ENCODE results near the gene GIT2. TPM values are rescaled to one million over a fixed set of nuclear protein-coding genes. Genes with fewer than 3 reads are reported as not detected.
A peak's percentile ranks its signal among the peaks of the same experiment; 100 is the strongest.

The GIT2 gene
- total RNA-seq, 1 donor from 2014 or later: 50.5 TPM

GRCh38 chr12:110024051-110024450, 27.9 kb upstream of the GIT2 start:
- H3K27ac ChIP-seq (replicated peaks): peak overlapping the region; percentile 67
- peaks cover 29% of the 10 kb centered on the region for H3K4me1 ChIP-seq
- H3K4me3 ChIP-seq: no peak overlapping the region
- no peaks in the 10 kb centered on the region for H3K9me3 ChIP-seq (replicated peaks)
- H3K27me3 ChIP-seq (ENCODE audit: low read depth): no peaks in the 10 kb centered on the region
- intact Hi-C loops (cut with micrococcal nuclease): no loop called here
- TF ChIP-seq, protein P1, sequence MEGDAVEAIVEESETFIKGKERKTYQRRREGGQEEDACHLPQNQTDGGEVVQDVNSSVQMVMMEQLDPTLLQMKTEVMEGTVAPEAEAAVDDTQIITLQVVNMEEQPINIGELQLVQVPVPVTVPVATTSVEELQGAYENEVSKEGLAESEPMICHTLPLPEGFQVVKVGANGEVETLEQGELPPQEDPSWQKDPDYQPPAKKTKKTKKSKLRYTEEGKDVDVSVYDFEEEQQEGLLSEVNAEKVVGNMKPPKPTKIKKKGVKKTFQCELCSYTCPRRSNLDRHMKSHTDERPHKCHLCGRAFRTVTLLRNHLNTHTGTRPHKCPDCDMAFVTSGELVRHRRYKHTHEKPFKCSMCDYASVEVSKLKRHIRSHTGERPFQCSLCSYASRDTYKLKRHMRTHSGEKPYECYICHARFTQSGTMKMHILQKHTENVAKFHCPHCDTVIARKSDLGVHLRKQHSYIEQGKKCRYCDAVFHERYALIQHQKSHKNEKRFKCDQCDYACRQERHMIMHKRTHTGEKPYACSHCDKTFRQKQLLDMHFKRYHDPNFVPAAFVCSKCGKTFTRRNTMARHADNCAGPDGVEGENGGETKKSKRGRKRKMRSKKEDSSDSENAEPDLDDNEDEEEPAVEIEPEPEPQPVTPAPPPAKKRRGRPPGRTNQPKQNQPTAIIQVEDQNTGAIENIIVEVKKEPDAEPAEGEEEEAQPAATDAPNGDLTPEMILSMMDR (IDR thresholded peaks at IDR 0.05; ENCODE audit: borderline replicate concordance): no peak
- peaks cover 64% of the 10 kb centered on the region for H3K36me3 ChIP-seq
- DNase-seq: no peak

DNA sequence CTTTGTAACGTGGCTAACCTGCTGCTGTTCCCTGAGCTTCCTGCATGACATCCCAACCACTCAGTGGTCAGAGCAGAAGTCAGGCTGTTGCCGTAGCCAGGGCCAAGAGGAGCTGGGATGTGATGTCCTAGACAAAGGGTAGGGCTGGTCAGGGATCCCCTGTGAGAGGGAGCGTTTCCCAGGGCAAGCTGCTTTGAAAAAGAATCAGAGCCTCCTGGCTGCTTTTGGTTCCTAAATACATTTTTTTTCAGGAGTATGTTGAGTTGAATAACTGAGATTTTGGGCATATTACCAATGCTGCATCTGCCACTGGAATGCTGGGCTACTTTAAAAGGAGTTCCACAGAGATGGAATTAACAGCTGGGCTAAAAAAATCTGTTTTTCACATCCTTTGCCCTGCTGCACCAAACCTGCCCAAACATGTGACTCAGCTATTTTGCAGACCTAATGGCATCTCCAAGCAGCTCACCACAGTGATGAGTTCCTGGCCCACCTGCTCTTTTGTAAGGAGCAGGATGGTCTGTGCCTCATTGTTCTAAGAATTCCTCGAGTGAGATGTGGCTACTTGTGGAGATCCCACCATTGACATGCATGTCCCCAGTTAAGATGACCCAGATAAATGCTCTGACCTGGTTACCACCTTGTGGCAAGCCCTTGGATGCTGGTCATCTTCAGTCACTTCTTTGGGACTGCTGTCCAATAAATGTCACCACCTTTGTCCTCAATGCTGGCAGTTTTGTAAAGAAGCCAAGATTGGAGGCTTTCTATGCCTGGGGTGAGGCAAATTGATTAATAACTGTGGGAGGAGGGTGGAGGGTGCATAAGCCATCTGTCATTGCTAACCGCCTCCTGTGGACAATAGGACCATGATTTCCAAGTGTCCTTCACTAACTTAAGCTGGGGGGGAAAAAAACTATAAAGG, 27.2 kb upstream of the GIT2 start:
- H3K27ac ChIP-seq (replicated peaks): peak overlapping the region; percentile 67

GRCh38 chr12:110020956-110021355, 24.8 kb upstream of the GIT2 start:
- Histone ChIP-seq H3K9me3 (replicated peaks) (no peaks in the 10 kb centered on the region), H3K27me3 (ENCODE audit: low read depth) (no peaks in the 10 kb centered on the region), H3K4me1 (peaks cover 29% of the 10 kb centered on the region), H3K4me3 (no peak overlapping the region), H3K27ac (replicated peaks) (no peak overlapping the region), H3K36me3 (peaks cover 65% of the 10 kb centered on the region)
- DNase-seq: no peak
- intact Hi-C loops (cut with micrococcal nuclease): no loop called here
- TF ChIP-seq, protein P1 (IDR thresholded peaks at IDR 0.05; ENCODE audit: borderline replicate concordance): no peak

More for the DNA sequence above, 27.2 kb upstream of the GIT2 start:
- no peak overlapping the region for H3K4me3 ChIP-seq
- H3K36me3 ChIP-seq: peaks cover 64% of the 10 kb centered on the region
- H3K27me3 ChIP-seq (ENCODE audit: low read depth): no peaks in the 10 kb centered on the region
- H3K4me1 ChIP-seq: peaks cover 29% of the 10 kb centered on the region
- DNase-seq: no peak
- no peaks in the 10 kb centered on the region for H3K9me3 ChIP-seq (replicated peaks)
- intact Hi-C loops (cut with micrococcal nuclease): no loop called here
- TF ChIP-seq, protein P1 (IDR thresholded peaks at IDR 0.05; ENCODE audit: borderline replicate concordance): no peak

DNA sequence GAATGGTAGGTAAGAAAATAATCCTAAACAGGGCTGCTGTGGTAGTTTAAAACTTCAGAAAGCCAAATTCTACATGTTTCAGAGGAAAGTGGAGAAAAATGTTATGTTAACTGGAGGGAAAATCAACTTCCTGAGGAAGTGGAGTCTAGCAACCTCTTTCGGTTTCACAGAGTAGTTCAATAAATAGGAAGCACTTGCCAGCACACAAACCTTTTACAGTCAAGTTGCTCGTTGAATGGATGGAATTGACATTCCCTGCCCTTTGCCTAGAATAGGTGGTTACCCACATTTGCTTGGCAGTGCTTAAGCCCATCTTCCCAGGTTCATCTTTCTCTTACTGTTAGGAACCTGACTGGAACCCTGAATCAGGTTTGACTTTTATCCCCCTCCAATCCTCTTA, 19.0 kb upstream of the GIT2 start:
- intact Hi-C loops (cut with micrococcal nuclease): no loop called here
- Histone ChIP-seq H3K27ac (replicated peaks) (peak overlapping the region; percentile 1), H3K36me3 (peaks cover 76% of the 10 kb centered on the region), H3K9me3 (replicated peaks) (no peaks in the 10 kb centered on the region), H3K4me3 (no peak overlapping the region), H3K27me3 (ENCODE audit: low read depth) (no peaks in the 10 kb centered on the region), H3K4me1 (peaks cover 5% of the 10 kb centered on the region)
- no peak for DNase-seq
- TF ChIP-seq, protein P1 (IDR thresholded peaks at IDR 0.05; ENCODE audit: borderline replicate concordance): no peak

- H3K27me3 ChIP-seq (ENCODE audit: low read depth): no peaks in the 10 kb centered on the region
- intact Hi-C loops (cut with micrococcal nuclease): no loop called here
- peaks cover 2% of the 10 kb centered on the region for H3K9me3 ChIP-seq (replicated peaks)
- no peak overlapping the region for H3K27ac ChIP-seq (replicated peaks)
- H3K36me3 ChIP-seq: peaks cover 53% of the 10 kb centered on the region
- H3K4me3 ChIP-seq: no peak overlapping the region
- H3K4me1 ChIP-seq: peaks cover 5% of the 10 kb centered on the region
- DNase-seq: no peak
- TF ChIP-seq, protein P1 (IDR thresholded peaks at IDR 0.05; ENCODE audit: borderline replicate concordance): no peak
Measured at GRCh38 chr12:110012659-110013058, 16.5 kb upstream of the GIT2 start.
